Esophagus squamous epithelium (tissue), 5 donors: ENCODE data around the gene RASSF3. TPM values are rescaled to one million over a fixed set of nuclear protein-coding genes. Genes with fewer than 3 reads are reported as not detected.

Experiments
- DNase-seq: peaks from one replicate; lab custom pipeline; 2025; lab: John Stamatoyannopoulos, UW
- H3K27ac ChIP-seq, 4 donors: fragments of 200-600 bp; sonication (generic); one replicate each; pipeline ENCODE4 v1.5.1; 2016 to 2019; ENCODE audit warnings: mild to moderate bottlenecking in 1 of 4
- H3K27me3 ChIP-seq, 4 donors: fragments of 200-600 bp; sonication (generic); 1 replicate in 3 of 4; 2 replicates in 1 of 4; pipeline versions ENCODE4 v1.5.1 to v1.6.0; 2017 to 2021; ENCODE audit warnings: antibody characterized with exemption in 1 of 4
- H3K36me3 ChIP-seq, 3 donors: fragments of 200-600 bp; sonication (generic); one replicate each; pipeline ENCODE4 v1.5.1; 2016 to 2019
- H3K4me1 ChIP-seq, 3 donors: fragments of 200-600 bp; sonication (generic); one replicate each; pipeline ENCODE4 v1.5.1; 2017 to 2019
- H3K4me3 ChIP-seq, 4 donors: fragments of 200-600 bp; sonication (generic); 1 replicate in 3 of 4; 2 replicates in 1 of 4; pipeline ENCODE4 v1.5.1; 2016 to 2019; ENCODE audit warnings: mild to moderate bottlenecking in 2 of 4, moderate library complexity in 1 of 4
- H3K9me3 ChIP-seq, 3 donors: fragments of 200-600 bp; sonication (generic); one replicate each; pipeline ENCODE4 v1.5.1; 2016 to 2019
- POLR2A ChIP-seq, 4 donors: fragments of 450-650 bp; IDR thresholded peaks; one replicate each; pipeline ENCODE4 v1.6.1; 2017; ENCODE audit warnings: antibody characterized with exemption in 4 of 4, mild to moderate bottlenecking in 4 of 4, moderate library complexity in 3 of 4
- whole genome bisulfite sequencing, 2 donors: methylation state at CpG; one replicate each; pipeline ENCODE4 v1.1.5; 2018; 5-methylcytosine and 5-hydroxymethylcytosine counted together
- intact Hi-C: fragments of 100-400 bp; cut with DNase I; formaldehyde crosslinking; loops from one replicate; pipeline ENCODE4 v1.15.0; 2022
- total RNA-seq, 4 donors: library from RNA; depleted of rRNA; stranded (reverse); fragments of >200 nt; gene quantifications; one replicate each; pipeline ENCODE4 v1.1.0, GENCODE V29; 2016
- TF ChIP-seq, protein P1 (sequence below), 6 experiments: fragments of 450-650 bp in 4 of 6; fragments of 200-600 bp in 2 of 6; sonication (generic) in 2 of 6; IDR thresholded peaks; one replicate each; pipeline ENCODE4 v1.5.1; 2016 to 2019; ENCODE audit warnings: antibody characterized with exemption in 6 of 6, mild to moderate bottlenecking in 4 of 6, moderate library complexity in 4 of 6
- donor health status: DM: yes; HTN: yes; CAD: no.

RASSF3 gene
- total RNA-seq, 4 donors from 2014 or later: 10.4 to 44.4 (median 15.5) TPM

DNA sequence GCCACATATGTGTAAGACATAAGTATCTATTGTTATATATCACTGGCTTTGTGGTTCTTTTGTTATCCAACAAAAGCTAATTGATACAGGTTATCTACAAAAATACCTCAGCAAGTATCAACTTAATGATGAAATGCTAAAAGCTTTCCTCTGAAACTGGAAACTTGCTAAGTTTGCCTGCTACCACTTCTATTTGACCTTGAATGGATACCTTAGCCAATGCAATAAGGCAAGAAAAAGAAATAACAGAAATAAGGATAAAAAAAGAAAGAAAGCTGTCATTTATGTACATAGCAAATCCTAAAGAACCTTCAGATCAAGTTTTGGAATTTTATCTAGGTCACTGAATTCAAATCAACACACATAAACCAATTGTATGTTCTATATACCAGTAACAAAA, 35.5 kb upstream of the RASSF3 start:
- H3K9me3 ChIP-seq: peaks cover 0 to 16% (median 11%) of the 10 kb centered on the region in 3 donors
- H3K27me3 ChIP-seq: no peaks in the 10 kb centered on the region
- no peak overlapping the region for H3K4me3 ChIP-seq
- no peak overlapping the region for H3K27ac ChIP-seq
- intact Hi-C loops: no loop called here
- DNase-seq: no peak
- no peak for TF ChIP-seq POLR2A (IDR thresholded peaks at IDR 0.05)
- TF ChIP-seq, protein P1, sequence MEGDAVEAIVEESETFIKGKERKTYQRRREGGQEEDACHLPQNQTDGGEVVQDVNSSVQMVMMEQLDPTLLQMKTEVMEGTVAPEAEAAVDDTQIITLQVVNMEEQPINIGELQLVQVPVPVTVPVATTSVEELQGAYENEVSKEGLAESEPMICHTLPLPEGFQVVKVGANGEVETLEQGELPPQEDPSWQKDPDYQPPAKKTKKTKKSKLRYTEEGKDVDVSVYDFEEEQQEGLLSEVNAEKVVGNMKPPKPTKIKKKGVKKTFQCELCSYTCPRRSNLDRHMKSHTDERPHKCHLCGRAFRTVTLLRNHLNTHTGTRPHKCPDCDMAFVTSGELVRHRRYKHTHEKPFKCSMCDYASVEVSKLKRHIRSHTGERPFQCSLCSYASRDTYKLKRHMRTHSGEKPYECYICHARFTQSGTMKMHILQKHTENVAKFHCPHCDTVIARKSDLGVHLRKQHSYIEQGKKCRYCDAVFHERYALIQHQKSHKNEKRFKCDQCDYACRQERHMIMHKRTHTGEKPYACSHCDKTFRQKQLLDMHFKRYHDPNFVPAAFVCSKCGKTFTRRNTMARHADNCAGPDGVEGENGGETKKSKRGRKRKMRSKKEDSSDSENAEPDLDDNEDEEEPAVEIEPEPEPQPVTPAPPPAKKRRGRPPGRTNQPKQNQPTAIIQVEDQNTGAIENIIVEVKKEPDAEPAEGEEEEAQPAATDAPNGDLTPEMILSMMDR (IDR thresholded peaks at IDR 0.05): no peak
- H3K36me3 ChIP-seq: no peaks in the 10 kb centered on the region
- peaks cover 0 to 10% (median 0%) of the 10 kb centered on the region in 3 donors for H3K4me1 ChIP-seq

DNA sequence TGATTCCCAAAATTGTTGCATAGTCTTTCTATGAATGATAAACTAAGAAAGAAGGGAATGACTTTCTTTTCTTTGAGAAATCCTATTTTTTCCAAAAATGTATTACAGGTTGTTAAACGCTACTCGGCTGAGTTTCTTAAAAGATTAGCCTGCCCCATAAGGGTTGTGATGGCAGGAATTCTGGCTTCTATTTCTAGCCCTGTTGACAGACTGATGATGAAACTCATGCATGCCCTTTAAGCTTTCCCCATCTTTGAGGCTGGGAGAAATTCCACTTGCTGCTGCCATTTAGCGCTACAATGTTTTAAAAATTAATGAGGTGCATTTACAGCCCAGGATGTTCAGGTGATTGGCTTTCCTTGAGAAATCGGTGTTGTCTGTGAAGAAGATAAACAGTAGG, 33.2 kb upstream of the RASSF3 start:
- Histone ChIP-seq H3K4me1 (peaks cover 0 to under 1% (median 0%) of the 10 kb centered on the region in 3 donors), H3K9me3 (peaks cover 0 to 16% (median 11%) of the 10 kb centered on the region in 3 donors), H3K4me3 (no peak overlapping the region), H3K27me3 (no peaks in the 10 kb centered on the region), H3K36me3 (no peaks in the 10 kb centered on the region), H3K27ac (no peak overlapping the region)
- WGBS, 2 donors: 73 to 88% methylated on average over 4 of the region's 4 CpGs
- no peak for TF ChIP-seq POLR2A (IDR thresholded peaks at IDR 0.05)
- TF ChIP-seq, protein P1 (IDR thresholded peaks at IDR 0.05): no peak
- DNase-seq: no peak
- intact Hi-C loops: no loop called here

DNA sequence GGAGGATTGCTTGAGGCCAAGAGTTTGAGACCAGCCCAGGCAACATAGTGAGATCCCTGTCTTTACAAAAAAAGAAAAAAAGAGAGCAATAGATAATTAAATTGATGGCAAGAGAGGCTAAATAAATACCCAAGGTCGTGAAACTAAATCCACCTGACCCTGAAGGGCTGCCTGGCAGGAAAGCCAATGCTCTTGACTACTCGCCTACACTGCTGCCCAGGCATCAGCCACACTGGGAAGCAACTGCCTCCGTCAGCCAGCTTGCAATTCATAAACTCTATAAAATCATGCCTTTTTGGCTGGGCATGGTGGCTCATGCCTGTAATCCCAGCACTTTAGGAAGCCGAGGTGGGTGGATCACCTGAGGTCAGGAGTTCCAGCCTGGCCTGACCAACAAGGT, 31.7 kb upstream of the RASSF3 start:
- Histone ChIP-seq H3K4me3 (no peak overlapping the region), H3K9me3 (peaks cover 0 to 16% (median 11%) of the 10 kb centered on the region in 3 donors), H3K4me1 (peaks cover 0 to 15% (median 5%) of the 10 kb centered on the region in 3 donors), H3K36me3 (no peaks in the 10 kb centered on the region), H3K27me3 (no peaks in the 10 kb centered on the region), H3K27ac (no peak overlapping the region)
- TF ChIP-seq, protein P1 (IDR thresholded peaks at IDR 0.05): no peak
- TF ChIP-seq POLR2A (IDR thresholded peaks at IDR 0.05): no peak
- no peak for DNase-seq
- intact Hi-C loops: no loop called here
- WGBS, 2 donors: 68 to 69% methylated on average over 3 to 4 of the region's 4 CpGs

DNA sequence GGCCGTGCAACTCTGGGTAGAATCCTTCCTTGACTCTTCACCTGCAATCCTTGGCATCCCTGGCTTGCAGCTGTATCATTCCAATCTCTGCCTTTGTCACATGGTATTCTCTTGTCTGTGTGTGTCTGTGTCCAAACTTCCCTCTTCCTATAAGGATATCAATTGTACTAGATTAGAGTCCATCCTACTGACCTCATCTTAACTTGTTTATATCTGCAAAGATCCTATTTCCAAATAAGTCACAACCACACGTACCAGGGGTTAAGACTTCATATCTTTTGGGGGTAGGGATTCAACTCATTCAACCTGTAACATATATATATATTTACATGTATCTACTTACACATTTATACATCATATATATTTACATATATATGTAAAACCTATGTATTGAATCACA, 29.6 kb upstream of the RASSF3 start:
- Histone ChIP-seq H3K4me1 (peaks cover 0 to 26% (median 11%) of the 10 kb centered on the region in 3 donors), H3K4me3 (no peak overlapping the region), H3K27me3 (no peaks in the 10 kb centered on the region), H3K36me3 (no peaks in the 10 kb centered on the region), H3K27ac (no peak overlapping the region), H3K9me3 (peaks cover 0 to 5% (median 0%) of the 10 kb centered on the region in 3 donors)
- no peak for TF ChIP-seq POLR2A (IDR thresholded peaks at IDR 0.05)
- TF ChIP-seq, protein P1 (IDR thresholded peaks at IDR 0.05): no peak
- no peak for DNase-seq
- intact Hi-C loops: no loop called here
- 59 to 67% methylated on average over 2 of the region's 2 CpGs for WGBS, 2 donors

DNA sequence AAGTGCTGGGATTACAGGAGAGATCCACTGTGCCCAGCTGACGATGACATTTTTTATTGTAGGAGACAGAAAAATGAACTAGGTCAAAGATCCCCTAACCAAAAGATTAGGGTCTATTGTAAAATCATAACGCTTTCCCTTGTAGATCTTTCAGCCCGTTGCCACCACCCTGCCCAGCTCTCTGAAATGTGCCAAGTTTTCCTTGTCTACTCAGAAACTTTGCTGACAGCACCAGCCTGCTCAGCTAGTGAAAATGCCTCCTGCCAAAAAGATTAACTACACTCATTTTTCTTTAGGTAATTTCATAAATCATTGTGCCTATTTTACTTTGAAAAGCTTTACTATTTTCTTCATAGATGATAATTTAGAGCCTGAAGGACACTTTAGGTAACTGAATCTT, 28.2 kb upstream of the RASSF3 start:
- H3K27ac ChIP-seq: no peak overlapping the region
- intact Hi-C loops: no loop called here
- WGBS, 2 donors: 38 to 41% methylated on average over 3 of the region's 3 CpGs
- TF ChIP-seq POLR2A (IDR thresholded peaks at IDR 0.05): no peak
- TF ChIP-seq, protein P1 (IDR thresholded peaks at IDR 0.05): no peak
- H3K36me3 ChIP-seq: no peaks in the 10 kb centered on the region
- H3K4me1 ChIP-seq: peaks cover 0 to 26% (median 11%) of the 10 kb centered on the region in 3 donors
- no peaks in the 10 kb centered on the region for H3K9me3 ChIP-seq
- H3K4me3 ChIP-seq: no peak overlapping the region
- no peaks in the 10 kb centered on the region for H3K27me3 ChIP-seq
- DNase-seq: no peak
